GM23338 (cell line): ENCODE measurements around the gene PRKAA1. TPM values are rescaled to one million over a fixed set of nuclear protein-coding genes. Genes with fewer than 3 reads are reported as not detected.

Experiments
- ATAC-seq: fragments of 200-7000 bp; cut with Tn5 transposase; 3 replicates; pipeline ENCODE4 v1.9.1; 2020
- DNase-seq: peaks from one replicate; pipeline ENCODE4 v3.0.0-alpha.2; 2015; ENCODE audit warnings: low spot score
- H2AFZ ChIP-seq: fragments of 200-600 bp; sonication (generic); 2 replicates; pipeline ENCODE4 v1.8.0; 2016; ENCODE audit warnings: antibody characterized with exemption, mild to moderate bottlenecking, moderate library complexity
- H3F3A ChIP-seq: fragments of 200-600 bp; sonication (generic); replicated peaks from 2 replicates; pipeline ENCODE4 v1.8.0; 2017; ENCODE audit warnings: antibody characterized with exemption, mixed run types, low read depth
- H3K27ac ChIP-seq: fragments of 200-600 bp; sonication (generic); 2 replicates; pipeline ENCODE4 v1.6.1; 2016; ENCODE audit warnings: low read depth
- H3K27me3 ChIP-seq: fragments of 200-600 bp; sonication (generic); 2 replicates; pipeline ENCODE4 v1.8.0; 2016; ENCODE audit warnings: mild to moderate bottlenecking, mixed run types, moderate library complexity; ENCODE audit not compliant: insufficient read depth
- H3K36me3 ChIP-seq: fragments of 200-600 bp; sonication (generic); 2 replicates; pipeline ENCODE4 v1.8.0; 2016; ENCODE audit warnings: mild to moderate bottlenecking; ENCODE audit not compliant: insufficient read depth
- H3K4me1 ChIP-seq: fragments of 200-600 bp; sonication (generic); 2 replicates; pipeline ENCODE4 v1.8.0; 2016; ENCODE audit warnings: mild to moderate bottlenecking, moderate library complexity; ENCODE audit not compliant: insufficient read depth
- H3K4me2 ChIP-seq: fragments of 200-600 bp; sonication (generic); 2 replicates; pipeline ENCODE4 v1.7.1; 2017; ENCODE audit warnings: mixed run types
- H3K4me3 ChIP-seq: fragments of 200-600 bp; sonication (generic); 2 replicates; pipeline ENCODE4 v1.6.1; 2016; ENCODE audit warnings: mixed run types
- H3K79me2 ChIP-seq: fragments of 200-600 bp; sonication (generic); replicated peaks from 2 replicates; pipeline ENCODE4 v1.8.0; 2017; ENCODE audit warnings: mild to moderate bottlenecking; ENCODE audit not compliant: insufficient read depth
- H3K9me2 ChIP-seq: fragments of 200-600 bp; sonication (generic); 2 replicates; pipeline ENCODE4 v1.8.0; 2017; ENCODE audit not compliant: insufficient read depth
- H4K20me1 ChIP-seq: fragments of 200-600 bp; sonication (generic); replicated peaks from 2 replicates; pipeline ENCODE4 v1.8.0; 2017; ENCODE audit warnings: mild to moderate bottlenecking; ENCODE audit not compliant: insufficient read depth
- H3K27ac Mint-ChIP-seq: 2 replicates; pipeline ENCODE4 v1.8.0; 2020; ENCODE audit warnings: inconsistent platforms, mild to moderate bottlenecking, moderate library complexity, mixed read lengths
- H3K27me3 Mint-ChIP-seq: 3 replicates; pipeline ENCODE4 v1.8.0; 2022; ENCODE audit warnings: low read depth, mild to moderate bottlenecking, moderate library complexity, mixed read lengths, inconsistent platforms; ENCODE audit not compliant: insufficient read depth, poor library complexity
- H3K36me3 Mint-ChIP-seq: 3 replicates; pipeline ENCODE4 v1.8.0; 2021; ENCODE audit warnings: low read depth, mild to moderate bottlenecking, inconsistent platforms, moderate library complexity, mixed read lengths
- H3K4me1 Mint-ChIP-seq: 3 replicates; pipeline ENCODE4 v1.8.0; 2020; ENCODE audit warnings: mild to moderate bottlenecking, inconsistent platforms, mixed read lengths
- H3K4me3 Mint-ChIP-seq: 3 replicates; pipeline ENCODE4 v1.8.0; 2021; ENCODE audit warnings: moderate library complexity, mild to moderate bottlenecking, inconsistent platforms, mixed read lengths
- H3K9me3 Mint-ChIP-seq: 3 replicates; pipeline ENCODE4 v1.8.0; 2020; ENCODE audit warnings: moderate library complexity, mild to moderate bottlenecking, inconsistent platforms, mixed read lengths
- NANOG ChIP-seq: IDR thresholded peaks from 2 replicates; pipeline ENCODE4 v1.6.1; 2016; ENCODE audit warnings: antibody characterized with exemption, borderline replicate concordance
- POLR2AphosphoS5 ChIP-seq: IDR thresholded peaks from 2 replicates; pipeline ENCODE4 v1.6.1; 2016; ENCODE audit warnings: antibody characterized with exemption, low read depth
- STAT1 ChIP-seq: IDR thresholded peaks from one replicate; pipeline ENCODE4 v1.6.1; 2016; ENCODE audit warnings: antibody characterized with exemption; ENCODE audit not compliant: unreplicated experiment
- polyA plus RNA-seq: library from polyadenylated mRNA; unstranded; fragments of >200 nt; fragmentation: Nextera tagmentation; extraction: Ambion mirVana; gene quantifications from 2 replicates; pipeline ENCODE4 v1.2.1, GENCODE V29; 2016
- total RNA-seq: library from RNA; depleted of rRNA; stranded (reverse); fragments of >200 nt; shearing (Covaris generic); gene quantifications from 2 replicates; pipeline ENCODE4 v1.2.3, GENCODE V29; 2014
- TF ChIP-seq, protein P1 (sequence below), 2 experiments: fragments of 200-600 bp in 1 of 2; sonication (generic) in 1 of 2; conservative IDR thresholded peaks; 2 replicates each; pipeline versions ENCODE4 v1.5.1 to v1.6.1; 2016 to 2017; ENCODE audit warnings: antibody characterized with exemption in 2 of 2, low read depth in 2 of 2, mild to moderate bottlenecking in 2 of 2, moderate library complexity in 1 of 2
- TF ChIP-seq, protein P2 (sequence below): fragments of 250-450 bp; sonication (Bioruptor Pico); IDR thresholded peaks from 2 replicates; pipeline ENCODE4 v1.5.0; 2020; ENCODE audit warnings: mild to moderate bottlenecking, moderate library complexity

PRKAA1 gene
- total and polyA plus RNA-seq, 2 experiments from 2014 or later = 10.3 to 35.0 TPM

DNA sequence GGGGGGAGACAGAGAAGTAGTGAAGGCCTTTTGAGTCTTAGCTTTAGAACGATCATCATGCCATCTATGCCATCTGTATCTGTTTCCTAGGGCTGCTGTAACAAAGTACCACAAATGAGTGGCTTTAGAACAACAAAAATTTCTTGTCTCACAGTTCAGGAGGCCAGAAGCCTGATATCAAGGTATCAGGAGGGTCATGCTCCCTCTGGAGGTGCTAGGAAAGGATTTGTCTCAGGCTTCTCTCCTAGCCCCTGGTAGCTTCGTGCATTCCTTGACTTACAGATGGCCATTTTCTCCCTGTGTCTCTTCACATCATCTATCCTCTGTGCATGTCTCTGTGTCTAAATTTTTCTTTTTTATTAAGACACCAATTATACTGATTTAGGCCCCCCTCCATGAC, 48.2 kb upstream of the PRKAA1 start:
- Histone ChIP-seq H3K9me2 (no peaks in the 10 kb centered on the region), H3K36me3 (no peaks in the 10 kb centered on the region), H3K4me3 (no peak overlapping the region), H4K20me1 (no peaks in the 10 kb centered on the region), H3K79me2 (no peaks in the 10 kb centered on the region), H3K27me3 (no peaks in the 10 kb centered on the region), H3F3A (no peaks in the 10 kb centered on the region), H3K4me2 (no peak overlapping the region), H3K4me1 (peaks cover 7% of the 10 kb centered on the region; the same call in 1 of the 2 replicates), H2AFZ (no peak overlapping the region), H3K27ac (no peak overlapping the region)
- no peak for ATAC-seq
- no peak overlapping the region for H3K27ac Mint-ChIP-seq
- TF ChIP-seq, protein P1, sequence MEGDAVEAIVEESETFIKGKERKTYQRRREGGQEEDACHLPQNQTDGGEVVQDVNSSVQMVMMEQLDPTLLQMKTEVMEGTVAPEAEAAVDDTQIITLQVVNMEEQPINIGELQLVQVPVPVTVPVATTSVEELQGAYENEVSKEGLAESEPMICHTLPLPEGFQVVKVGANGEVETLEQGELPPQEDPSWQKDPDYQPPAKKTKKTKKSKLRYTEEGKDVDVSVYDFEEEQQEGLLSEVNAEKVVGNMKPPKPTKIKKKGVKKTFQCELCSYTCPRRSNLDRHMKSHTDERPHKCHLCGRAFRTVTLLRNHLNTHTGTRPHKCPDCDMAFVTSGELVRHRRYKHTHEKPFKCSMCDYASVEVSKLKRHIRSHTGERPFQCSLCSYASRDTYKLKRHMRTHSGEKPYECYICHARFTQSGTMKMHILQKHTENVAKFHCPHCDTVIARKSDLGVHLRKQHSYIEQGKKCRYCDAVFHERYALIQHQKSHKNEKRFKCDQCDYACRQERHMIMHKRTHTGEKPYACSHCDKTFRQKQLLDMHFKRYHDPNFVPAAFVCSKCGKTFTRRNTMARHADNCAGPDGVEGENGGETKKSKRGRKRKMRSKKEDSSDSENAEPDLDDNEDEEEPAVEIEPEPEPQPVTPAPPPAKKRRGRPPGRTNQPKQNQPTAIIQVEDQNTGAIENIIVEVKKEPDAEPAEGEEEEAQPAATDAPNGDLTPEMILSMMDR (conservative IDR thresholded peaks at IDR 0.05; ENCODE audit: low read depth in 2 of 2) = peak in 1 of 2 experiments; percentile 19; a peak in 1 of 4 replicates
- TF ChIP-seq, protein P2, sequence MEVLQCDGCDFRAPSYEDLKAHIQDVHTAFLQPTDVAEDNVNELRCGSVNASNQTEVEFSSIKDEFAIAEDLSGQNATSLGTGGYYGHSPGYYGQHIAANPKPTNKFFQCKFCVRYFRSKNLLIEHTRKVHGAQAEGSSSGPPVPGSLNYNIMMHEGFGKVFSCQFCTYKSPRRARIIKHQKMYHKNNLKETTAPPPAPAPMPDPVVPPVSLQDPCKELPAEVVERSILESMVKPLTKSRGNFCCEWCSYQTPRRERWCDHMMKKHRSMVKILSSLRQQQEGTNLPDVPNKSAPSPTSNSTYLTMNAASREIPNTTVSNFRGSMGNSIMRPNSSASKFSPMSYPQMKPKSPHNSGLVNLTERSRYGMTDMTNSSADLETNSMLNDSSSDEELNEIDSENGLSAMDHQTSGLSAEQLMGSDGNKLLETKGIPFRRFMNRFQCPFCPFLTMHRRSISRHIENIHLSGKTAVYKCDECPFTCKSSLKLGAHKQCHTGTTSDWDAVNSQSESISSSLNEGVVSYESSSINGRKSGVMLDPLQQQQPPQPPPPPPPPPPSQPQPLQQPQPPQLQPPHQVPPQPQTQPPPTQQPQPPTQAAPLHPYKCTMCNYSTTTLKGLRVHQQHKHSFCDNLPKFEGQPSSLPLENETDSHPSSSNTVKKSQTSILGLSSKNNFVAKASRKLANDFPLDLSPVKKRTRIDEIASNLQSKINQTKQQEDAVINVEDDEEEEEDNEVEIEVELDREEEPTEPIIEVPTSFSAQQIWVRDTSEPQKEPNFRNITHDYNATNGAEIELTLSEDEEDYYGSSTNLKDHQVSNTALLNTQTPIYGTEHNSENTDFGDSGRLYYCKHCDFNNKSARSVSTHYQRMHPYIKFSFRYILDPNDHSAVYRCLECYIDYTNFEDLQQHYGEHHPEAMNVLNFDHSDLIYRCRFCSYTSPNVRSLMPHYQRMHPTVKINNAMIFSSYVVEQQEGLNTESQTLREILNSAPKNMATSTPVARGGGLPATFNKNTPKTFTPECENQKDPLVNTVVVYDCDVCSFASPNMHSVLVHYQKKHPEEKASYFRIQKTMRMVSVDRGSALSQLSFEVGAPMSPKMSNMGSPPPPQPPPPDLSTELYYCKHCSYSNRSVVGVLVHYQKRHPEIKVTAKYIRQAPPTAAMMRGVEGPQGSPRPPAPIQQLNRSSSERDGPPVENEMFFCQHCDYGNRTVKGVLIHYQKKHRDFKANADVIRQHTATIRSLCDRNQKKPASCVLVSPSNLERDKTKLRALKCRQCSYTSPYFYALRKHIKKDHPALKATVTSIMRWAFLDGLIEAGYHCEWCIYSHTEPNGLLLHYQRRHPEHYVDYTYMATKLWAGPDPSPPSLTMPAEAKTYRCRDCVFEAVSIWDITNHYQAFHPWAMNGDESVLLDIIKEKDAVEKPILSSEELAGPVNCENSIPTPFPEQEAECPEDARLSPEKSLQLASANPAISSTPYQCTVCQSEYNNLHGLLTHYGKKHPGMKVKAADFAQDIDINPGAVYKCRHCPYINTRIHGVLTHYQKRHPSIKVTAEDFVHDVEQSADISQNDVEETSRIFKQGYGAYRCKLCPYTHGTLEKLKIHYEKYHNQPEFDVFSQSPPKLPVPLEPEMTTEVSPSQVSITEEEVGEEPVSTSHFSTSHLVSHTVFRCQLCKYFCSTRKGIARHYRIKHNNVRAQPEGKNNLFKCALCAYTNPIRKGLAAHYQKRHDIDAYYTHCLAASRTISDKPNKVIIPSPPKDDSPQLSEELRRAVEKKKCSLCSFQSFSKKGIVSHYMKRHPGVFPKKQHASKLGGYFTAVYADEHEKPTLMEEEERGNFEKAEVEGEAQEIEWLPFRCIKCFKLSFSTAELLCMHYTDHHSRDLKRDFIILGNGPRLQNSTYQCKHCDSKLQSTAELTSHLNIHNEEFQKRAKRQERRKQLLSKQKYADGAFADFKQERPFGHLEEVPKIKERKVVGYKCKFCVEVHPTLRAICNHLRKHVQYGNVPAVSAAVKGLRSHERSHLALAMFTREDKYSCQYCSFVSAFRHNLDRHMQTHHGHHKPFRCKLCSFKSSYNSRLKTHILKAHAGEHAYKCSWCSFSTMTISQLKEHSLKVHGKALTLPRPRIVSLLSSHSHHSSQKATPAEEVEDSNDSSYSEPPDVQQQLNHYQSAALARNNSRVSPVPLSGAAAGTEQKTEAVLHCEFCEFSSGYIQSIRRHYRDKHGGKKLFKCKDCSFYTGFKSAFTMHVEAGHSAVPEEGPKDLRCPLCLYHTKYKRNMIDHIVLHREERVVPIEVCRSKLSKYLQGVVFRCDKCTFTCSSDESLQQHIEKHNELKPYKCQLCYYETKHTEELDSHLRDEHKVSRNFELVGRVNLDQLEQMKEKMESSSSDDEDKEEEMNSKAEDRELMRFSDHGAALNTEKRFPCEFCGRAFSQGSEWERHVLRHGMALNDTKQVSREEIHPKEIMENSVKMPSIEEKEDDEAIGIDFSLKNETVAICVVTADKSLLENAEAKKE (CRISPR knock-in tag) = no peak
- TF ChIP-seq STAT1 = no peak
- no peak for TF ChIP-seq POLR2AphosphoS5
- H3K4me1 Mint-ChIP-seq = peaks cover 10% of the 10 kb centered on the region; the same call in 2 of the 3 replicates
- H3K9me3 Mint-ChIP-seq = no peaks in the 10 kb centered on the region
- H3K36me3 Mint-ChIP-seq = no peaks in the 10 kb centered on the region
- no peak for DNase-seq
- H3K27me3 Mint-ChIP-seq = no peaks in the 10 kb centered on the region
- H3K4me3 Mint-ChIP-seq = no peak overlapping the region

DNA sequence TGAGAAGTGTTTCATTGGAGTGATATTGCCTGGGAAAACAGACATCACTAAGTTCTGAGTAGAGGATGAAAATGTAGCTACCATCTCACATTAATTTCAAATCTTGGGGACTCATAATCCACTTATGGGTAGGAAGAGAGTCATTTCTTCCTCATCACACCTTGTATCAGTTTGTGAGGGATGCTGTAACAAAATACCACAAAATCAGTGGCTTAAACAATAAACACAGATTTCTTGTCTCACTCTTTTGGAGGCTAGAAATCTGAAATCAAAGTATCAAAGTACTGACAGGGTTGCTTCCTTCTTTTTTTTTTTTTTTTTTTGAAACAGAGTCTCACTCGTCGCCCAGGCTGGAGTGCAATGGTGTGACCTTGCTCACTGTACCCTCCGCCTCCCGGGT, 46.4 kb upstream of the PRKAA1 start:
- H3K27me3 ChIP-seq = no peaks in the 10 kb centered on the region
- no peaks in the 10 kb centered on the region for H3K36me3 Mint-ChIP-seq
- peaks cover 7% of the 10 kb centered on the region; the same call in 1 of the 2 replicates for H3K4me1 ChIP-seq
- ATAC-seq = no peak
- H3K79me2 ChIP-seq = no peaks in the 10 kb centered on the region
- no peak overlapping the region for H2AFZ ChIP-seq
- H3K36me3 ChIP-seq = no peaks in the 10 kb centered on the region
- no peak overlapping the region for H3K4me3 Mint-ChIP-seq
- no peaks in the 10 kb centered on the region for H3F3A ChIP-seq
- H4K20me1 ChIP-seq = no peaks in the 10 kb centered on the region
- H3K4me1 Mint-ChIP-seq = peaks cover 17% of the 10 kb centered on the region; the same call in 2 of the 3 replicates
- no peaks in the 10 kb centered on the region for H3K9me2 ChIP-seq
- no peak overlapping the region for H3K4me2 ChIP-seq
- H3K9me3 Mint-ChIP-seq = no peaks in the 10 kb centered on the region
- H3K27ac Mint-ChIP-seq = no peak overlapping the region
- H3K27me3 Mint-ChIP-seq = no peaks in the 10 kb centered on the region
- H3K4me3 ChIP-seq = no peak overlapping the region
- DNase-seq = no peak
- H3K27ac ChIP-seq = no peak overlapping the region
- no peak for TF ChIP-seq NANOG
